ENCODE results near the gene SLC7A6.

- TF ChIP-seq POLR2AphosphoS5 (IDR thresholded peaks at IDR 0.05) (no peak), CTCF (IDR thresholded peaks at IDR 0.05) (no peak)
Observed at GRCh38 chr16:68227850-68228553, 36.3 kb upstream of the SLC7A6 start.
